Activated naive CD4-positive, alpha-beta T cell (primary cell): ENCODE data around the gene NOS1AP.
"Not testable (repeated sequence)": the region's sequence is repeated elsewhere in the genome, so short reads cannot be mapped to it uniquely, and the experiment has no call there.

Source experiments
- DNase-seq, 4 experiments: peaks; one replicate each; lab custom pipeline; 2025; lab: John Stamatoyannopoulos, UW

NOS1AP gene

GRCh38 chr1:162336621-162337285 is 267.3 kb downstream of the NOS1AP start:
- no peak for DNase-seq

- DNase-seq, result no peak
Observed at GRCh38 chr1:162342452-162342983, 273.0 kb downstream of the NOS1AP start.

DNA sequence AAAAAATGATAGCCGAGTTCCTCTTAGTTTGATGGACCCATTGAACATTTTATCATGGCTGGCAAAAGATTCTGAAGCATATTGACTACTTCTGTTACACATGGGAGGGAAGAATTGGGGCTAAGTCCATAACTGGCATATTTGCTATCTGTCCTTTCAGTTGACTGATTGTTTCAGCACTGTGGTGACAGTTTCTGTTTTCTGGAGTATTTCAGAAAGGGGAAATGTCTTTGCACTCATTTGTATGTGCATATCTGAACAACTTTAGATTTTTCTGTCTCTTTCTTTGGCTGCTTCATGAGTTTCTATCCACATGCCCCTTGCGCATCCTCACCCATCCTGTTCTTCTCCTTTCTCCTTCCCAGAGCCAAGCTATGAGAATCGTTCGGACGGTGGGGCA is 274.0 kb downstream of the NOS1AP start:
- no peak for DNase-seq

DNA sequence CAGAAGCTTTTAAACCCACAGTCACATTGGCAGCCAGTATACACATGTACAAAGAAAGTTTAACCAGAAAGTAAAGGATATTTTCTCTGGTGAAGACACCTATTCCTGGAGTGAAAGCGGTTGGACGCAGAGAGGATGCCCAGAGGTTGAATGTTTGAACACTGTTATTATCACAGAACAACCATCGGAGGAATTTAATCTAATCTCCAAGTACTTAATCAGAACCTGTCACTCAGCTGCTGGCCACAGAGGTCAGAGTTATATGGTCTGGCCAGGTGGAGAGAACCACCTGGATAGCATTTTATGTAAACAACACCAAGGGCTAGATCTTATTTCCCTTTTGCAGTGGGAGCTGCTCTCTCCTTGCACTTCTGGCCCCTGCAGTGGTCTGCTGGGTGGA is 277.8 kb downstream of the NOS1AP start:
- no peak for DNase-seq

GRCh38 chr1:162349635-162350330 is 280.3 kb downstream of the NOS1AP start:
- no peak for DNase-seq

GRCh38 chr1:162351246-162351842 is 281.9 kb downstream of the NOS1AP start:
- DNase-seq, result no peak

GRCh38 chr1:162351874-162352273 is 282.4 kb downstream of the NOS1AP start:
- not testable (repeated sequence) for DNase-seq

DNA sequence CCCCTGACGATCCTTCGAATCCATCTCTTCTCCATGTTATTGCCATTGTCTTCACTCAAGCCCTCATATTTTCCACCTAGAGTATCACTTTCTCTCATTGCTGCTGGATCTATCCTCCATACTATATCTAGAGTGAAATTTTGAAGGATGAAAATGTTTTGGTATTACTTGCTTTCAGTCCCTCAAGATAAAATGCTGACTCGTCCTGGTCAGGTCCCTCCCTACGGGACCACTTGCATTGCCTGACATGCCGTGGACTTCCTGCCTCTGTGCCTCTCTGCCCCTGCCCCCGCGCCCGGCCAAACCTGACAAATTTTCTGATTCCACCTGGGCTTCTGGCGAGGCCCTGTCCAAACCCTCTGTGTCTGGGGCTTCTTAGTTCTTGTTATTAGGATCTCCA is 283.6 kb downstream of the NOS1AP start:
- DNase-seq, result no peak

DNA sequence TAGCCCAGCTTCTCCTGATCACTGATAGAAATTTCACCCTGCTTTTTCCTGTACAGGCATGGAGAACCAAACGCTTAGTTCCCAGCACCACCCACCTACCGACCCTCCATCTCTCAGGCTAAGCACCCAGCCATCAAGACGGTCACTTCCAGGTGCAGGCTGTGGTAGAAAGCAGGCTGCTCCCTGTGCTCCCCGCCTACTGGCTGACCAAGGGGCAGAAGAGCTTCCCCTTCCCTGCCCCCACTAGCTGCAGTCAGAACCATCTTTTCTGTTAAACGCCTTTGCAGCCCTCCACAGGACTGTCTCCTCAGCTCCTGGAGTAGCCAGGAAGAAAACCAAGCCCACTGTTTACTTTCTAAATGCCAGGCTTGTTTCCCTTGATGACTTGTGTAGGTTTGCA is 284.2 kb downstream of the NOS1AP start:
- DNase-seq, result no peak

GRCh38 chr1:162357681-162358266 is 288.3 kb downstream of the NOS1AP start:
- no peak for DNase-seq

- no peak for DNase-seq
Observed at GRCh38 chr1:162358928-162359327, 289.4 kb downstream of the NOS1AP start.

GRCh38 chr1:162359523-162360236 is 290.2 kb downstream of the NOS1AP start:
- no peak for DNase-seq

GRCh38 chr1:162360237-162360873 is 290.9 kb downstream of the NOS1AP start:
- no peak for DNase-seq

DNA sequence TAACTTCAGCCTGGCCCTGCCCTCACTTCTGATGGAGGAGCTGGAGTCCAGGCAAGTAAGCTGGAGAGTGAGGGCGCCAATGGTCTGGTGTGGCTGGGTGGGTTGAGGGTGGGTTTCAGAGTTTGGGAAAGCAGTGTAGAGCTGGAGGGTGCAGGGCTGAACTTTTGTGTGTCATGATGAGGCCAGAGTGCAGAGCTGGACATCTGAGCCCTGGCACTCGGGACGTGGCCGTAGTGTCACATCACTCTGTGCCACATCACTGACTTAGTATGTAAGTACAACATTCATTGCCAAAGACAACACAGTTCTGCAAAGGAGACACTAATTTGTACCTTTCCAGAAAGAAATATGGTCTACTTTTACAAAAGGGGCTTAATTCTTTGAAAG is 291.4 kb downstream of the NOS1AP start:
- DNase-seq, result no peak

DNA sequence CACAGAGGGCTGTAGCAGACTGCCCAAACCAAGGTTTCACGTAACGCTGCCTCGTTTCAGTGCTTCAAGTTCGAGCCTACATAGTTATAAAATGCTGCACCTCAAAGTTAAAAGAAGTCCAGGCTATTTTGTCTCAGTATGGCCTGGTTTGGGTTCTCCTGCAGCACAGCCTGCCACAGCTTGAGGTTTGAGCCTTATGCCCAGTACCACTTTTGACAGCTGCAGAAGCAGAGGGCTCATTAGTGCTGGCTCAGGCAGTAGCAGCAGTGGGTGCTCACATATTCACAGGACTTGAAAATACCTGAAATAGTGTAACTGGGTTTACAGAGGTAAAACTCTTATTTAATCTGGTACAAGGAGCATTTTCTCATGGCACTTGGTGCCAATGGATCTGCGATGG is 291.9 kb downstream of the NOS1AP start:
- DNase-seq, result no peak

DNA sequence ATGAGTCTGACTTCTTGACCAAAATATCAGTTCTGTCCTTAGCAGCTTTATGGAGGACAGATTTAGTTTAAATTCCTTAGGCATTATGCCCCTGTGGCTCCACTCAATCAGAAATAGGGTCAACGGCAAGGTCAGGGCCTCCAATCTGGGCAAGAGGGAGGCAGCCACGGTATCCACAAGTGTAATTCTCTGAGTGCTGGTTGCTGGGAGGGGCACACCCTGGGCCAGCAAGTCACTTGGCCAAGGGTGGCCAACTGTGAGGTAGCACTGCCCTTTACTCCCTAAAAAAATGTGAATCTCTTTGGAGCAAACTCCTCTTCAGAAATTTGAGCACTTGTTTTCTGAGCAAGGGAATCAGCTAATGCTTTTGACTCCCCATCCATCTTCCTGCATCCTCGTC is 294.3 kb downstream of the NOS1AP start:
- no peak for DNase-seq

DNA sequence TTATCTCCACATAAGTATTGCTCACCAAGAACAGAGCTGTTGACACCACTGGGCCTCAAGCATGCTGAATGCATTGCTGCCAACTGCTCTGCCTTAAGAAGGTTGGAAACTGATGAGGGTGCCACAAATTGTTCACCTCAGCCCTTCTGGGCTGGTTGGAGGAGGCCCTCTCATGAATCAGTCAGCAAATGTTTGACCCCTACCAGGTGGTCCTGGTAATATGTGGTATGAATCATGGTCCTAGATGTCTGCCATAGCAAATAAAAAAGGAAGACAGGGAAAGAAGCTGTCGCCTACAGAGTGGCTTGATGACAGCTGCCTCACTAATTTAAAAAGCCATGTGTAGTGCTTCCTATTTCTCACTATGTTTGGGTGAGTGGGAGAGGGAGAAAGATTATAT is 295.0 kb downstream of the NOS1AP start:
- DNase-seq, result no peak

DNA sequence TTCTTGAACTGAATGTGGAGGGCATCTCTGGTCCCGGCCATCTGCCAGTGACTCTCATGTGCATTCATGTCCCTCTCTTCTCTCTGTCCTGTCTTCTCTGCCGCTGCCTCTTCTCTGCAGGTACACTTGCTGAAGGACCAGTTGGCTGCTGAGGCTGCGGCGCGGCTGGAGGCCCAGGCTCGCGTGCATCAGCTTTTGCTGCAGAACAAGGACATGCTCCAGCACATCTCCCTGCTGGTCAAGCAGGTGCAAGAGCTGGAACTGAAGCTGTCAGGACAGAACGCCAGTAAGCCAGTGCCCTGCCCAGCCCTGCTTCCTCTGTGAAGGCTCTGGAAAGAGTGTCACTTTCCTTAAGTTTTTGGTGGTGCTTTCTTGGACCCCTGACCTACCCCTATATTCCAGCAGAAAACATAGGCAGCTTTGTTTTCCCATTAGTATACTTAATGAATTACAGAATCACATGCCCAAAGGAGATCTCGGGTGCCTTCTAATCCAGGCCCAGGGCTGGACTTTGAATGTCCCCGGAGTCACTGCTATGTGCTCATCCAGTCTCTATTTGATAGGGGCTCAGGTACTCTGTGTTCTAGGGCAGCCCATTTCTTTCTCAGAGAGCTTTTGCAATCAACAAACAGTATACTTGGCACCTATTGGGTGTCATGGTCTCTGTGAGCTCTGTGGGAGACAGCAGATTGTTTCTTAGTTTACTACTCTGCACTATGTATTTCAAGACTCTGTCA is 296.0 kb downstream of the NOS1AP start:
- DNase-seq, result no peak

- no peak for DNase-seq
Observed at GRCh38 chr1:162366149-162366548, 296.7 kb downstream of the NOS1AP start.

- DNase-seq, result no peak
Observed at GRCh38 chr1:162366671-162367070, 297.2 kb downstream of the NOS1AP start.

- DNase-seq, result no peak
Observed at GRCh38 chr1:162367073-162367472, 297.6 kb downstream of the NOS1AP start.
